ENCODE data around the gene CUL9.

CUL9 gene

GRCh38 chr6:43180985-43181384, 1.0 kb upstream of the CUL9 start:
- no peak for DNase-seq (ENCODE audit: extremely low read depth, low read depth)
- TF ChIP-seq CTCF (IDR thresholded peaks at IDR 0.05; ENCODE audit: low read depth, low read length, missing control alignments), result no peak
- no peak overlapping the region for H3K4me3 ChIP-seq (replicated peaks; ENCODE audit: low read depth, low read length)

- TF ChIP-seq CTCF (IDR thresholded peaks at IDR 0.05; ENCODE audit: low read depth, low read length, missing control alignments), result no peak
- DNase-seq (ENCODE audit: extremely low read depth, low read depth), result no peak
- peak overlapping the region; percentile 55 for H3K4me3 ChIP-seq (replicated peaks; ENCODE audit: low read depth, low read length)
Measured at GRCh38 chr6:43181621-43181941, 415 bp upstream of the CUL9 start.

- H3K4me3 ChIP-seq (replicated peaks; ENCODE audit: low read depth, low read length), result no peak overlapping the region
- DNase-seq (ENCODE audit: extremely low read depth, low read depth), result no peak
- no peak for TF ChIP-seq CTCF (IDR thresholded peaks at IDR 0.05; ENCODE audit: low read depth, low read length, missing control alignments)
Measured at GRCh38 chr6:43183441-43183840, 1.4 kb downstream of the CUL9 start.

- DNase-seq (ENCODE audit: extremely low read depth, low read depth), result no peak
- H3K4me3 ChIP-seq (replicated peaks; ENCODE audit: low read depth, low read length), result no peak overlapping the region
- no peak for TF ChIP-seq CTCF (IDR thresholded peaks at IDR 0.05; ENCODE audit: low read depth, low read length, missing control alignments)
Measured at GRCh38 chr6:43184268-43184985, 2.4 kb downstream of the CUL9 start.

- no peak overlapping the region for H3K4me3 ChIP-seq (replicated peaks; ENCODE audit: low read depth, low read length)
- no peak for TF ChIP-seq CTCF (IDR thresholded peaks at IDR 0.05; ENCODE audit: low read depth, low read length, missing control alignments)
- DNase-seq (ENCODE audit: extremely low read depth, low read depth), result no peak
Measured at GRCh38 chr6:43185391-43185985, 3.5 kb downstream of the CUL9 start.

GRCh38 chr6:43186019-43186418, 4.0 kb downstream of the CUL9 start:
- DNase-seq (ENCODE audit: extremely low read depth, low read depth), result no peak
- no peak for TF ChIP-seq CTCF (IDR thresholded peaks at IDR 0.05; ENCODE audit: low read depth, low read length, missing control alignments)
- no peak overlapping the region for H3K4me3 ChIP-seq (replicated peaks; ENCODE audit: low read depth, low read length)

- H3K4me3 ChIP-seq (replicated peaks; ENCODE audit: low read depth, low read length), result no peak overlapping the region
- DNase-seq (ENCODE audit: extremely low read depth, low read depth), result no peak
- no peak for TF ChIP-seq CTCF (IDR thresholded peaks at IDR 0.05; ENCODE audit: low read depth, low read length, missing control alignments)
Measured at GRCh38 chr6:43186706-43187105, 4.7 kb downstream of the CUL9 start.
